ENCODE results near the gene TRIM32.

- no peak for TF ChIP-seq CTCF (IDR thresholded peaks at IDR 0.05)
- no peak for TF ChIP-seq USF2 (IDR thresholded peaks at IDR 0.05)
- TF ChIP-seq BHLHE40 (IDR thresholded peaks at IDR 0.05; ENCODE audit: low read depth, low read length), result no peak
- TF ChIP-seq HOXA7 (CRISPR knock-in tag; IDR thresholded peaks at IDR 0.05), result no peak
- no peak for TF ChIP-seq RCOR1 (IDR thresholded peaks at IDR 0.05; ENCODE audit: low read depth, low read length)
Observed at GRCh38 chr9:116741742-116742141, 54.6 kb downstream of the TRIM32 start.
